H1 (cell line): ENCODE data around the gene ZDHHC11B. TPM values are rescaled to one million over a fixed set of nuclear protein-coding genes. Genes with fewer than 3 reads are reported as not detected.
"Not testable (repeated sequence)": the region's sequence is repeated elsewhere in the genome, so short reads cannot be mapped to it uniquely, and the experiment has no call there.

Source experiments
- CTCF ChIA-PET: fragments of 300-600 bp; sonication (Branson Sonifier 250); formaldehyde crosslinking; loops from one replicate; lab custom pipeline; 2021; ENCODE audit not compliant: partially characterized antibody; lab: Charles Lee
- POLR2A ChIA-PET: fragments of 300-600 bp; sonication (Branson Sonifier 250); formaldehyde crosslinking; loops from one replicate; lab custom pipeline; 2021; ENCODE audit warnings: inconsistent platforms; ENCODE audit not compliant: partially characterized antibody; lab: Charles Lee
- DNase-seq, 2 experiments: peaks; one replicate each; pipeline versions ENCODE4 v3.0.0 to v3.0.0-alpha.2; 2010 to 2022; ENCODE audit warnings: low spot score in 2 of 2, low read depth in 1 of 2, mixed read lengths in 1 of 2
- FAIRE-seq: peaks from 2 replicates; lab custom pipeline; 2011; peaks lifted over from hg19 to GRCh38; lab: Jason Lieb, UNC
- H2AFZ ChIP-seq: 2 replicates; pipeline ENCODE4 v1.8.1; 2012; ENCODE audit warnings: low read length, inconsistent platforms
- H2AK5ac ChIP-seq: 2 replicates; pipeline ENCODE4 v1.6.1; 2013; ENCODE audit warnings: low read depth, low read length
- H2BK120ac ChIP-seq: replicated peaks from 2 replicates; pipeline ENCODE3; 2013; ENCODE audit warnings: low read depth, low read length, inconsistent platforms
- H2BK12ac ChIP-seq: 2 replicates; pipeline ENCODE4 v1.6.1; 2013; ENCODE audit warnings: low read depth, low read length
- H2BK15ac ChIP-seq: 2 replicates; pipeline ENCODE4 v1.6.1; 2013; ENCODE audit warnings: low read length
- H2BK20ac ChIP-seq: 2 replicates; pipeline ENCODE4 v1.6.1; 2013; ENCODE audit warnings: low read length
- H2BK5ac ChIP-seq: 2 replicates; pipeline ENCODE4 v1.6.1; 2013; ENCODE audit warnings: low read depth, low read length
- H3K14ac ChIP-seq: 2 replicates; pipeline ENCODE4 v1.6.1; 2013; ENCODE audit warnings: inconsistent platforms; ENCODE audit not compliant: insufficient read length
- H3K18ac ChIP-seq: 2 replicates; pipeline ENCODE4 v1.6.1; 2013; ENCODE audit warnings: low read length; ENCODE audit errors: extremely low read depth
- H3K23ac ChIP-seq: 2 replicates; pipeline ENCODE4 v1.6.1; 2013; ENCODE audit warnings: inconsistent platforms; ENCODE audit not compliant: insufficient read length
- H3K23me2 ChIP-seq: 2 replicates; pipeline ENCODE4 v1.6.1; 2013; ENCODE audit warnings: low read depth, low read length
- H3K27ac ChIP-seq: 2 replicates; pipeline ENCODE4 v1.6.1; 2011; ENCODE audit warnings: low read depth, low read length, inconsistent platforms
- H3K27me3 ChIP-seq, 4 experiments: replicated peaks in 1 of 4; 1 replicate in 1 of 4; 2 replicates in 3 of 4; pipeline versions ENCODE4 v1.6.1 to v1.8.1; 2011 to 2013; ENCODE audit warnings: low read length in 3 of 4, mild to moderate bottlenecking in 3 of 4, inconsistent platforms in 2 of 4, mixed read lengths in 2 of 4, moderate library complexity in 1 of 4; ENCODE audit not compliant: control insufficient read depth in 3 of 4, insufficient read depth in 3 of 4; ENCODE audit errors: extremely low read depth in 1 of 4
- H3K36me3 ChIP-seq, 4 experiments: 2 replicates each; pipeline versions ENCODE4 v1.6.1 to v1.8.1; 2011 to 2013; ENCODE audit warnings: mild to moderate bottlenecking in 4 of 4, low read length in 3 of 4, moderate library complexity in 2 of 4, control low read depth in 1 of 4, inconsistent platforms in 1 of 4; ENCODE audit not compliant: insufficient read depth in 4 of 4, control insufficient read depth in 2 of 4
- H3K4ac ChIP-seq: replicated peaks from 2 replicates; pipeline ENCODE3; 2013; ENCODE audit warnings: low read length, low read depth, mixed read lengths, inconsistent platforms; ENCODE audit not compliant: insufficient read length
- H3K4me1 ChIP-seq, 4 experiments: replicated peaks in 1 of 4; 1 replicate in 1 of 4; 2 replicates in 3 of 4; pipeline versions ENCODE4 v1.6.1 to v1.8.1; 2011 to 2013; ENCODE audit warnings: low read length in 3 of 4, inconsistent platforms in 2 of 4, mixed read lengths in 1 of 4; ENCODE audit not compliant: insufficient read depth in 4 of 4, control insufficient read depth in 3 of 4
- H3K4me2 ChIP-seq, 2 experiments: 2 replicates each; pipeline versions ENCODE4 v1.6.1 to v1.8.1; 2011 to 2013; ENCODE audit warnings: low read depth in 2 of 2, low read length in 2 of 2, control low read depth in 1 of 2, inconsistent platforms in 1 of 2, mild to moderate bottlenecking in 1 of 2; ENCODE audit not compliant: insufficient read depth in 1 of 2
- H3K4me3 ChIP-seq, 4 experiments: fragments of 200-600, 300-600 bp in 1 of 4; sonication (generic), shearing (Covaris generic), sonication (Bioruptor Twin) in 1 of 4; 2 replicates each; pipeline versions ENCODE4 v1.5.1 to v1.8.1; 2011 to 2016; ENCODE audit warnings: low read length in 4 of 4, low read depth in 3 of 4, control low read depth in 2 of 4, inconsistent platforms in 2 of 4, mild to moderate bottlenecking in 2 of 4, mixed read lengths in 1 of 4, moderate library complexity in 1 of 4; ENCODE audit not compliant: insufficient read depth in 2 of 4; ENCODE audit errors: extremely low read depth in 1 of 4
- H3K56ac ChIP-seq: replicated peaks from 2 replicates; pipeline ENCODE3; 2013; ENCODE audit warnings: low read depth, mild to moderate bottlenecking, mixed read lengths, low read length, inconsistent platforms; ENCODE audit not compliant: insufficient read length
- H3K79me1 ChIP-seq: 2 replicates; pipeline ENCODE4 v1.6.1; 2013; ENCODE audit warnings: low read depth, low read length, control low read depth
- H3K79me2 ChIP-seq, 2 experiments: 2 replicates each; pipeline versions ENCODE4 v1.6.1 to v1.8.1; 2012 to 2013; ENCODE audit warnings: low read length in 2 of 2, mild to moderate bottlenecking in 2 of 2, inconsistent platforms in 1 of 2; ENCODE audit not compliant: insufficient read depth in 2 of 2, control insufficient read depth in 1 of 2
- H3K9ac ChIP-seq, 4 experiments: replicated peaks in 1 of 4; 1 replicate in 1 of 4; 2 replicates in 3 of 4; pipeline versions ENCODE4 v1.6.1 to v1.8.1; 2011 to 2013; ENCODE audit warnings: low read depth in 3 of 4, low read length in 3 of 4, control low read depth in 2 of 4, mild to moderate bottlenecking in 2 of 4, moderate library complexity in 2 of 4, inconsistent platforms in 1 of 4; ENCODE audit errors: extremely low read depth in 1 of 4
- H3K9me3 ChIP-seq, 2 experiments: 2 replicates each; pipeline versions ENCODE4 v1.6.1 to v1.8.1; 2012 to 2013; ENCODE audit warnings: mild to moderate bottlenecking in 2 of 2, moderate library complexity in 2 of 2, control low read depth in 1 of 2, inconsistent platforms in 1 of 2, low read depth in 1 of 2, low read length in 1 of 2, mixed read lengths in 1 of 2; ENCODE audit not compliant: insufficient read depth in 2 of 2
- H4K20me1 ChIP-seq, 2 experiments: replicated peaks in 1 of 2; 2 replicates each; pipeline versions ENCODE3 to v1.8.1; 2011 to 2013; ENCODE audit warnings: inconsistent platforms in 2 of 2, low read length in 2 of 2, mild to moderate bottlenecking in 1 of 2; ENCODE audit not compliant: insufficient read depth in 2 of 2, control insufficient read depth in 1 of 2
- H4K5ac ChIP-seq: 2 replicates; pipeline ENCODE4 v1.6.1; 2013; ENCODE audit warnings: low read length, low read depth, mixed read lengths, inconsistent platforms; ENCODE audit not compliant: insufficient read length
- H4K8ac ChIP-seq: 2 replicates; pipeline ENCODE4 v1.8.0; 2013; ENCODE audit warnings: mild to moderate bottlenecking, moderate library complexity, low read length, inconsistent platforms; ENCODE audit not compliant: insufficient read depth; ENCODE audit errors: extremely low read depth
- H4K91ac ChIP-seq: replicated peaks from 2 replicates; pipeline ENCODE3; 2013; ENCODE audit warnings: low read length, mixed read lengths, inconsistent platforms; ENCODE audit not compliant: insufficient read length
- CHD1 ChIP-seq: IDR thresholded peaks from 2 replicates; pipeline ENCODE4 v1.6.1; 2012; ENCODE audit warnings: low read depth, low read length, improper control_type of control experiment
- WGBS, 2 experiments: shearing (Covaris generic) in 1 of 2; methylation state at CpG; one replicate each; pipeline versions ENCODE4 v1.1.6 to v1.1.7; 2013 to 2015; ENCODE audit warnings: low lambda C conversion rate in 2 of 2, mixed read lengths in 2 of 2, inconsistent platforms in 1 of 2, low coverage in 1 of 2, missing lambda C conversion rate in 1 of 2; ENCODE audit not compliant: insufficient replicate concordance in 2 of 2, insufficient coverage in 1 of 2, insufficient read length in 1 of 2; ENCODE audit errors: extremely low coverage in 1 of 2, missing lambda C conversion rate in 1 of 2; 5-methylcytosine and 5-hydroxymethylcytosine counted together
- polyA plus RNA-seq, 7 experiments: library from polyadenylated mRNA; depleted of rRNA in 3 of 7; stranded (reverse) in 5 of 7; unstranded in 2 of 7; fragments of >200 nt in 5 of 7; fragments of 200-250 nt in 2 of 7; gene quantifications; 1 replicate in 5 of 7; 2 replicates in 1 of 7; 4 replicates in 1 of 7; pipeline versions ENCODE4 v1.2.1 to v1.2.3, GENCODE V29; 2011 to 2013; ENCODE audit warnings: missing spikeins in 2 of 7, mixed read lengths in 2 of 7
- total RNA-seq: library from RNA; stranded (reverse); fragmentation: NEBNext Ultra II Directional; extraction: Animal tissue kit (Norgen Biotek cat#: 25700); gene quantifications from 2 replicates; pipeline ENCODE4 v1.2.1, GENCODE V29; 2021

Gene ZDHHC11B
- total and polyA plus RNA-seq, 2 of the 8 experiments (the other 6 are each of a cell fraction or from before 2014, with no cell fraction given), result 0.29 to 2.5 TPM

GRCh38 chr5:756171-756570, 28.4 kb downstream of the ZDHHC11B start:
- POLR2A ChIA-PET, result no interaction called here
- H3K9ac ChIP-seq, result no peak overlapping the region
- peak overlapping the region; percentile 89 for H4K91ac ChIP-seq
- no peak for TF ChIP-seq CHD1
- peak overlapping the region; percentile 45 for H4K8ac ChIP-seq
- H2BK12ac ChIP-seq, result peak overlapping the region; percentile 75; the same call in 1 of the 2 replicates
- no peaks in the 10 kb centered on the region; a peak in 1 of 7 replicates for H3K4me1 ChIP-seq
- no peak overlapping the region for H3K4me2 ChIP-seq
- no peak for FAIRE-seq
- H2AK5ac ChIP-seq, result no peak overlapping the region
- DNase-seq, result no peak
- H3K18ac ChIP-seq, result peak overlapping the region; percentile 24; the same call in 1 of the 2 replicates
- H3K23ac ChIP-seq, result no peak overlapping the region
- H4K20me1 ChIP-seq, result peaks cover 0 to 4% of the 10 kb centered on the region in 2 experiments
- CTCF ChIA-PET, result no interaction called here
- no peaks in the 10 kb centered on the region for H3K23me2 ChIP-seq
- H2AFZ ChIP-seq, result no peak overlapping the region
- no peak overlapping the region for H3K4me3 ChIP-seq
- H3K36me3 ChIP-seq, result no peaks in the 10 kb centered on the region
- no peak overlapping the region for H3K56ac ChIP-seq
- 95% methylated on average over 10 of the region's 10 CpGs; no CpG with 5 or more reads in 1 of the 2 experiments for WGBS, 2 experiments
- H3K27ac ChIP-seq, result no peak overlapping the region
- no peak overlapping the region for H2BK15ac ChIP-seq
- H2BK20ac ChIP-seq, result no peak overlapping the region
- H3K4ac ChIP-seq, result no peak overlapping the region
- no peak overlapping the region for H4K5ac ChIP-seq
- H3K79me2 ChIP-seq, result no peaks in the 10 kb centered on the region
- no peaks in the 10 kb centered on the region for H3K9me3 ChIP-seq
- peaks cover 2% of the 10 kb centered on the region; the same call in 1 of the 2 replicates for H3K79me1 ChIP-seq
- H2BK120ac ChIP-seq, result no peak overlapping the region
- H3K14ac ChIP-seq, result no peak overlapping the region
- no peaks in the 10 kb centered on the region for H3K27me3 ChIP-seq
- H2BK5ac ChIP-seq, result peak overlapping the region; percentile 81; the same call in 1 of the 2 replicates

- H3K36me3 ChIP-seq, H2BK15ac ChIP-seq, H4K20me1 ChIP-seq, H3K9ac ChIP-seq, H2BK120ac ChIP-seq, POLR2A ChIA-PET, H3K79me1 ChIP-seq, H2BK5ac ChIP-seq, H3K23me2 ChIP-seq, H2AFZ ChIP-seq, H3K4me2 ChIP-seq, H3K23ac ChIP-seq, H2BK20ac ChIP-seq, CTCF ChIA-PET, H3K27ac ChIP-seq, H3K18ac ChIP-seq, DNase-seq, H3K27me3 ChIP-seq, H3K14ac ChIP-seq, H3K4me3 ChIP-seq, H3K9me3 ChIP-seq, H3K4ac ChIP-seq, H3K56ac ChIP-seq, H4K8ac ChIP-seq, H4K5ac ChIP-seq, H3K4me1 ChIP-seq, H3K79me2 ChIP-seq, H4K91ac ChIP-seq: not testable (repeated sequence)
- 69% methylated on average over 16 of the region's 16 CpGs; no CpG with 5 or more reads in 1 of the 2 experiments for WGBS, 2 experiments
- Histone ChIP-seq H2AK5ac (0 out of 2 replicates have a peak overlapping the region, but pooled peaks have one; percentile 53), H2BK12ac (0 out of 2 replicates have a peak overlapping the region, but pooled peaks have one; percentile 19)
- peak; percentile 82 for FAIRE-seq
Measured at GRCh38 chr5:754143-754632, 30.3 kb downstream of the ZDHHC11B start.
